ENCODE data around the gene PKDCC.
A peak's percentile ranks its signal among the peaks of the same experiment; 100 is the strongest.

The PKDCC gene

GRCh38 chr2:42105330-42106256, 57.8 kb downstream of the PKDCC start:
- Histone ChIP-seq H3K27ac (ENCODE audit: low read depth, low read length) (peak overlapping the region; percentile 47), H3K9ac (ENCODE audit: low read depth in 1 of 2, low read length in 2 of 2) (peak overlapping the region; percentile 12 to 25), H3K4me1 (ENCODE audit: control insufficient read depth in 1 of 2, insufficient read depth in 2 of 2, low read length in 2 of 2) (peaks cover 35 to 38% of the 10 kb centered on the region in 2 donors), H3K27me3 (ENCODE audit: control insufficient read depth in 1 of 2, insufficient read depth in 2 of 2, low read length in 2 of 2) (no peaks in the 10 kb centered on the region), H3K36me3 (ENCODE audit: control insufficient read depth in 1 of 2, insufficient read depth in 2 of 2, low read length in 2 of 2) (no peaks in the 10 kb centered on the region), H3K4me3 (ENCODE audit: low read depth in 1 of 2, low read length in 2 of 2) (peak overlapping the region in 1 of 2 donors; percentile 8), H3K9me3 (ENCODE audit: control insufficient read depth in 1 of 2, low read length in 2 of 2) (no peaks in the 10 kb centered on the region)

GRCh38 chr2:42106257-42106816, 58.5 kb downstream of the PKDCC start:
- Histone ChIP-seq H3K36me3 (ENCODE audit: control insufficient read depth in 1 of 2, insufficient read depth in 2 of 2, low read length in 2 of 2) (no peaks in the 10 kb centered on the region), H3K27ac (ENCODE audit: low read depth, low read length) (no peak overlapping the region), H3K27me3 (ENCODE audit: control insufficient read depth in 1 of 2, insufficient read depth in 2 of 2, low read length in 2 of 2) (no peaks in the 10 kb centered on the region), H3K9ac (ENCODE audit: low read depth in 1 of 2, low read length in 2 of 2) (peak overlapping the region; percentile 4 to 20), H3K9me3 (ENCODE audit: control insufficient read depth in 1 of 2, low read length in 2 of 2) (no peaks in the 10 kb centered on the region), H3K4me3 (ENCODE audit: low read depth in 1 of 2, low read length in 2 of 2) (no peak overlapping the region), H3K4me1 (ENCODE audit: control insufficient read depth in 1 of 2, insufficient read depth in 2 of 2, low read length in 2 of 2) (peaks cover 31 to 38% of the 10 kb centered on the region in 2 donors)

- no peaks in the 10 kb centered on the region for H3K36me3 ChIP-seq (ENCODE audit: control insufficient read depth in 1 of 2, insufficient read depth in 2 of 2, low read length in 2 of 2)
- H3K9me3 ChIP-seq (ENCODE audit: control insufficient read depth in 1 of 2, low read length in 2 of 2) = no peaks in the 10 kb centered on the region
- H3K4me1 ChIP-seq (ENCODE audit: control insufficient read depth in 1 of 2, insufficient read depth in 2 of 2, low read length in 2 of 2) = peaks cover 22 to 37% of the 10 kb centered on the region in 2 donors
- H3K27ac ChIP-seq (ENCODE audit: low read depth, low read length) = no peak overlapping the region
- H3K27me3 ChIP-seq (ENCODE audit: control insufficient read depth in 1 of 2, insufficient read depth in 2 of 2, low read length in 2 of 2) = no peaks in the 10 kb centered on the region
- H3K4me3 ChIP-seq (ENCODE audit: low read depth in 1 of 2, low read length in 2 of 2) = no peak overlapping the region
- H3K9ac ChIP-seq (ENCODE audit: low read depth in 1 of 2, low read length in 2 of 2) = no peak overlapping the region
Measured at GRCh38 chr2:42107249-42108042, 59.6 kb downstream of the PKDCC start.

Data from duodenal mucosa (tissue), 2 donors.